IMR-90 (cell line): Measurements from ENCODE around the gene PCNX2. TPM values are rescaled to one million over a fixed set of nuclear protein-coding genes. Genes with fewer than 3 reads are reported as not detected.

ENCODE experiments used
- ATAC-seq: fragments of 200-7000 bp; cut with Tn5 transposase; 2 replicates; pipeline ENCODE4 v1.9.1; 2020; ENCODE audit warnings: low read depth, mild to moderate bottlenecking, moderate library complexity
- BruUV-seq: library from RNA; stranded (reverse); fragments of 400-500 nt; replicated peaks from 2 replicates; lab custom pipeline; 2021; lab: Mats Ljungman, UMichigan
- CTCF ChIA-PET: fragments of 300-600 bp; formaldehyde crosslinking; extraction: SDS; loops from one replicate; lab custom pipeline; 2021; ENCODE audit warnings: antibody characterized with exemption; lab: Yijun Ruan, JAX
- POLR2A ChIA-PET: fragments of 300-600 bp; sonication (Branson Sonifier 250); formaldehyde crosslinking; loops from one replicate; lab custom pipeline; 2022; ENCODE audit warnings: antibody characterized with exemption; ENCODE audit not compliant: unreplicated experiment; lab: Charles Lee
- DNase-seq: peaks from one replicate; pipeline ENCODE4 v3.0.0; 2013
- H2AFZ ChIP-seq: replicated peaks from 2 replicates; pipeline ENCODE3; 2013; ENCODE audit warnings: low read length, mild to moderate bottlenecking; ENCODE audit not compliant: poor library complexity
- H2AK5ac ChIP-seq: 2 replicates; pipeline ENCODE4 v1.6.1; 2013; ENCODE audit warnings: low read depth, low read length, inconsistent platforms
- H2AK9ac ChIP-seq: replicated peaks from 2 replicates; pipeline ENCODE3; 2013; ENCODE audit warnings: mild to moderate bottlenecking, low read depth, low read length, moderate library complexity; ENCODE audit not compliant: poor library complexity
- H2BK120ac ChIP-seq: 2 replicates; pipeline ENCODE4 v1.6.1; 2013; ENCODE audit warnings: low read depth, low read length, inconsistent platforms
- H2BK15ac ChIP-seq: 3 replicates; pipeline ENCODE4 v1.6.1; 2013; ENCODE audit warnings: low read depth, low read length, inconsistent platforms
- H2BK20ac ChIP-seq: 2 replicates; pipeline ENCODE4 v1.6.1; 2013; ENCODE audit warnings: low read depth, mild to moderate bottlenecking, inconsistent platforms, low read length, moderate library complexity
- H2BK5ac ChIP-seq: 2 replicates; pipeline ENCODE4 v1.6.1; 2013; ENCODE audit warnings: mild to moderate bottlenecking, low read depth, low read length, inconsistent platforms; ENCODE audit not compliant: poor library complexity, severe bottlenecking
- H3K14ac ChIP-seq: replicated peaks from 2 replicates; pipeline ENCODE4 v1.6.1; 2013; ENCODE audit warnings: low read depth, low read length, inconsistent platforms
- H3K18ac ChIP-seq: 2 replicates; pipeline ENCODE4 v1.6.1; 2013; ENCODE audit warnings: low read depth, low read length, control low read depth
- H3K23ac ChIP-seq: 2 replicates; pipeline ENCODE4 v1.6.1; 2013; ENCODE audit warnings: low read depth, low read length, inconsistent platforms
- H3K27ac ChIP-seq: 2 replicates; pipeline ENCODE4 v1.5.1; 2013; ENCODE audit warnings: mild to moderate bottlenecking, control low read depth, low read length; ENCODE audit not compliant: insufficient read depth
- H3K27me3 ChIP-seq: 2 replicates; pipeline ENCODE4 v1.6.1; 2013; ENCODE audit warnings: low read length; ENCODE audit not compliant: control insufficient read depth, insufficient read depth
- H3K36me3 ChIP-seq: 2 replicates; pipeline ENCODE4 v1.6.1; 2013; ENCODE audit warnings: low read length, mixed read lengths; ENCODE audit not compliant: control insufficient read depth, insufficient read depth
- H3K4ac ChIP-seq: 2 replicates; pipeline ENCODE4 v1.6.1; 2013; ENCODE audit warnings: low read depth, low read length, inconsistent platforms
- H3K4me1 ChIP-seq: 2 replicates; pipeline ENCODE4 v1.6.1; 2013; ENCODE audit warnings: low read length, mixed read lengths; ENCODE audit not compliant: control insufficient read depth, insufficient read depth
- H3K4me2 ChIP-seq: 2 replicates; pipeline ENCODE4 v1.6.1; 2013; ENCODE audit warnings: low read depth, mild to moderate bottlenecking, control low read depth, low read length, moderate library complexity
- H3K4me3 ChIP-seq: 2 replicates; pipeline ENCODE4 v1.5.1; 2013; ENCODE audit warnings: low read depth, mild to moderate bottlenecking, control low read depth, low read length, moderate library complexity; ENCODE audit not compliant: insufficient read depth
- H3K56ac ChIP-seq: 2 replicates; pipeline ENCODE4 v1.6.1; 2013; ENCODE audit warnings: low read length, inconsistent platforms; ENCODE audit not compliant: insufficient read depth; ENCODE audit errors: extremely low read depth
- H3K79me1 ChIP-seq, 2 experiments: 2 replicates each; pipeline ENCODE4 v1.6.1; 2013; ENCODE audit warnings: low read length in 2 of 2, inconsistent platforms in 1 of 2, low read depth in 1 of 2
- H3K9ac ChIP-seq: 2 replicates; pipeline ENCODE4 v1.6.1; 2013; ENCODE audit warnings: low read depth, low read length, control low read depth
- H3K9me1 ChIP-seq: 2 replicates; pipeline ENCODE4 v1.6.1; 2013; ENCODE audit warnings: low read length, inconsistent platforms; ENCODE audit not compliant: insufficient read depth
- H3K9me3 ChIP-seq: 2 replicates; pipeline ENCODE4 v1.6.1; 2013; ENCODE audit warnings: low read length; ENCODE audit not compliant: control insufficient read depth, insufficient read depth
- H4K20me1 ChIP-seq: 2 replicates; pipeline ENCODE4 v1.6.1; 2013; ENCODE audit warnings: low read length, inconsistent platforms; ENCODE audit not compliant: insufficient read depth
- H4K5ac ChIP-seq: 2 replicates; pipeline ENCODE4 v1.6.1; 2013; ENCODE audit warnings: mild to moderate bottlenecking, low read depth, low read length, control low read depth
- H4K8ac ChIP-seq, 2 experiments: 2 replicates each; pipeline ENCODE4 v1.6.1; 2013; ENCODE audit warnings: low read depth in 2 of 2, low read length in 2 of 2, control low read depth in 1 of 2, inconsistent platforms in 1 of 2
- H4K91ac ChIP-seq: 2 replicates; pipeline ENCODE4 v1.6.1; 2013; ENCODE audit warnings: low read depth, low read length, inconsistent platforms; ENCODE audit not compliant: insufficient read depth
- BHLHE40 ChIP-seq: fragments of 150-350 bp; IDR thresholded peaks from 2 replicates; pipeline ENCODE4 v1.6.1; 2016; ENCODE audit warnings: mild to moderate bottlenecking, low read depth, low read length
- CEBPB ChIP-seq: IDR thresholded peaks from 2 replicates; pipeline ENCODE4 v1.6.1; 2012; ENCODE audit warnings: low read depth, low read length, improper control_type of control experiment
- ELK1 ChIP-seq: fragments of 150-350 bp; IDR thresholded peaks from 2 replicates; pipeline ENCODE4 v1.6.1; 2016; ENCODE audit warnings: low read depth, mild to moderate bottlenecking, low read length, moderate library complexity, borderline replicate concordance
- FOS ChIP-seq: fragments of 150-350 bp; IDR thresholded peaks from 2 replicates; pipeline ENCODE4 v1.6.1; 2016; ENCODE audit warnings: low read depth, low read length
- MAFK ChIP-seq: IDR thresholded peaks from 2 replicates; pipeline ENCODE4 v1.6.1; 2012; ENCODE audit warnings: low read depth, low read length, improper control_type of control experiment
- MAZ ChIP-seq: IDR thresholded peaks from 2 replicates; pipeline ENCODE4 v1.6.1; 2012; ENCODE audit warnings: low read depth, mild to moderate bottlenecking, low read length, improper control_type of control experiment, moderate library complexity, borderline replicate concordance
- MXI1 ChIP-seq: IDR thresholded peaks from 2 replicates; pipeline ENCODE4 v1.6.1; 2012; ENCODE audit warnings: low read depth, mild to moderate bottlenecking, low read length, moderate library complexity, borderline replicate concordance
- POLR2A ChIP-seq: IDR thresholded peaks from 2 replicates; pipeline ENCODE4 v1.6.1; 2012; ENCODE audit warnings: mild to moderate bottlenecking, low read depth, low read length
- RAD21 ChIP-seq: IDR thresholded peaks from 2 replicates; pipeline ENCODE4 v1.6.1; 2012; ENCODE audit warnings: low read length, improper control_type of control experiment
- RCOR1 ChIP-seq: IDR thresholded peaks from 2 replicates; pipeline ENCODE4 v1.6.1; 2012; ENCODE audit warnings: mild to moderate bottlenecking, low read length, improper control_type of control experiment; ENCODE audit not compliant: insufficient replicate concordance
- RFX5 ChIP-seq: IDR thresholded peaks from 2 replicates; pipeline ENCODE4 v1.8.0; 2012; ENCODE audit warnings: low read depth, mild to moderate bottlenecking, low read length, moderate library complexity
- SMC3 ChIP-seq: fragments of 150-350 bp; IDR thresholded peaks from 2 replicates; pipeline ENCODE4 v1.6.1; 2016; ENCODE audit warnings: low read depth, mild to moderate bottlenecking, antibody characterized with exemption, low read length, moderate library complexity
- USF2 ChIP-seq: fragments of 150-350 bp; IDR thresholded peaks from 2 replicates; pipeline ENCODE4 v1.6.1; 2017; ENCODE audit warnings: mild to moderate bottlenecking, antibody characterized with exemption, low read length, low read depth
- WGBS, 2 experiments: methylation state at CpG; one replicate each; pipeline versions ENCODE4 v1.1.5 to v1.1.7; 2013; ENCODE audit warnings: missing lambda C conversion rate in 2 of 2; ENCODE audit not compliant: insufficient read length in 1 of 2; ENCODE audit errors: extremely low coverage in 2 of 2; 5-methylcytosine and 5-hydroxymethylcytosine counted together
- dilution Hi-C: fragments of 300-500 bp; cut with HindIII; formaldehyde crosslinking; loops from one replicate; pipeline ENCODE4 v1.14.3; 2018; ENCODE audit warnings: low sequenced_read_pairs; ENCODE audit not compliant: unreplicated experiment
- in situ Hi-C: fragments of 300-500 bp; cut with MboI; formaldehyde crosslinking; loops from 3 replicates; pipeline ENCODE4 v1.14.3; 2019; ENCODE audit warnings: low sequenced_read_pairs, inconsistent platforms, mixed read lengths
- intact Hi-C: fragments of 100-400 bp; cut with micrococcal nuclease; formaldehyde crosslinking; loops from 2 replicates; pipeline ENCODE4 v1.10.0; 2022
- polyA plus RNA-seq, 3 experiments: library from polyadenylated mRNA; depleted of rRNA; stranded (reverse); fragments of >200 nt; gene quantifications; 2 replicates each; pipeline ENCODE4 v1.2.3, GENCODE V29; 2012; ENCODE audit warnings: low replicate concordance in 1 of 3
- total RNA-seq: library from RNA; depleted of rRNA; stranded (reverse); fragments of >200 nt; gene quantifications from 2 replicates; pipeline ENCODE4 v1.2.3, GENCODE V29; 2012
- TF ChIP-seq, protein P1 (sequence below): conservative IDR thresholded peaks from 2 replicates; pipeline ENCODE4 v1.5.1; 2012; ENCODE audit warnings: mild to moderate bottlenecking, low read depth, low read length, improper control_type of control experiment

PCNX2 gene
- total and polyA plus RNA-seq, 2 of the 4 experiments (the other 2 are of a cell fraction), result 15.9 to 22.6 TPM

DNA sequence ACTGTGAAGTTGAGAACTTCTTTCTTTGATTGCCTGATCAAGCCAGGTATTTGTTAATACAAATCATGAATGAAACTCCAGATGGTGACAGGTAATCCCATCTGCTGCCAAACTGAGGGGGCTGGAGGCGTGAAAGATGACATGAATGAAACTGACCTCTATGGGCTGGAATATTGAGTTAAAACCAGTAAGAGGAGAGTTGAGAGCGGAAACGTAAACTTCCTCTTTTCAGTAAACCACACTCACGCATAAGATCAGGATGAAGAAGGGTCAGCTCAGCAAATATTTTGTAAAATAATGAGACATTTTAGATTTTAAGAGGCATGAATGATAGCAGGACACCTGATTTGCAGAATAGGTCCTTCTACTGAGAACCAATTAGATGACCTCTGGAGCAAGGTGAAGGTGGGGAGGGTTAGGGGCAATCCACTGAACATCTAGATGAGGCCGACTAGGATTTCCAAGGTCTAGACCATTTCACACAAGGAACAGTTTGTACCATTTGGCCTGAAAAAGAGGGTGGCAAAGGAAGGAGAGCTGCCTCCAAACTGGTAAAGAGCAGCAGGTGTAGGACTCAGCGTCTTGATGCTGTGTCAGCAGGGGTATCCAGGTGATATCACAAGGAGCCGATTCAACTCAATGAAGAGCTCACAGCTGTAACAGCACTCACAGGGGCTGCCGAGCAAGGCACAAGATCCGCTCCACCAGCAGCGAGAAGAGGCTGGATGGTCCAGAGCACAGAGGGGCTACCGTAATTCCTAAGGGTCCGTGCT is 212.6 kb downstream of the PCNX2 start:
- Histone ChIP-seq H3K36me3 (no peaks in the 10 kb centered on the region; the same call in 1 of the 2 replicates), H4K8ac (no peak overlapping the region), H3K4me1 (peaks cover 7% of the 10 kb centered on the region), H2BK20ac (no peak overlapping the region; the same call in 1 of the 2 replicates), H2AK5ac (no peak overlapping the region; the same call in 1 of the 2 replicates), H3K9me3 (no peaks in the 10 kb centered on the region), H2BK5ac (no peak overlapping the region), H4K5ac (no peak overlapping the region; the same call in 1 of the 2 replicates), H3K27me3 (peaks cover 1% of the 10 kb centered on the region; the same call in 1 of the 2 replicates), H4K91ac (no peak overlapping the region), H3K56ac (no peak overlapping the region), H3K23ac (no peak overlapping the region), H3K4me2 (no peak overlapping the region), H3K9me1 (0 out of 2 replicates have a peak, but pooled peaks cover 3% of the 10 kb centered on the region), H2AK9ac (no peak overlapping the region), H3K4ac (no peak overlapping the region), H2AFZ (no peak overlapping the region), H3K27ac (no peak overlapping the region), H3K14ac (no peak overlapping the region), H2BK120ac (no peak overlapping the region), H3K9ac (no peak overlapping the region), H2BK15ac (no peak overlapping the region), H3K18ac (no peak overlapping the region), H3K4me3 (no peak overlapping the region), H4K20me1 (no peaks in the 10 kb centered on the region), H3K79me1 (no peaks in the 10 kb centered on the region)
- no CpG with 5 or more reads among the region's 12 CpGs for WGBS, 2 experiments
- ChIA-PET CTCF (interaction anchor here (0.6 kb wide), 1 partner anchor 831 kb away, joined by 3 read pairs; no protein-coding TSS in a partner anchor), POLR2A (no interaction called here)
- ATAC-seq, result no peak
- intact Hi-C loops (no loop called here), in situ Hi-C loops (no loop called here), dilution Hi-C loops (no loop called here)
- TF ChIP-seq BHLHE40, result no peak
- TF ChIP-seq, protein P1, sequence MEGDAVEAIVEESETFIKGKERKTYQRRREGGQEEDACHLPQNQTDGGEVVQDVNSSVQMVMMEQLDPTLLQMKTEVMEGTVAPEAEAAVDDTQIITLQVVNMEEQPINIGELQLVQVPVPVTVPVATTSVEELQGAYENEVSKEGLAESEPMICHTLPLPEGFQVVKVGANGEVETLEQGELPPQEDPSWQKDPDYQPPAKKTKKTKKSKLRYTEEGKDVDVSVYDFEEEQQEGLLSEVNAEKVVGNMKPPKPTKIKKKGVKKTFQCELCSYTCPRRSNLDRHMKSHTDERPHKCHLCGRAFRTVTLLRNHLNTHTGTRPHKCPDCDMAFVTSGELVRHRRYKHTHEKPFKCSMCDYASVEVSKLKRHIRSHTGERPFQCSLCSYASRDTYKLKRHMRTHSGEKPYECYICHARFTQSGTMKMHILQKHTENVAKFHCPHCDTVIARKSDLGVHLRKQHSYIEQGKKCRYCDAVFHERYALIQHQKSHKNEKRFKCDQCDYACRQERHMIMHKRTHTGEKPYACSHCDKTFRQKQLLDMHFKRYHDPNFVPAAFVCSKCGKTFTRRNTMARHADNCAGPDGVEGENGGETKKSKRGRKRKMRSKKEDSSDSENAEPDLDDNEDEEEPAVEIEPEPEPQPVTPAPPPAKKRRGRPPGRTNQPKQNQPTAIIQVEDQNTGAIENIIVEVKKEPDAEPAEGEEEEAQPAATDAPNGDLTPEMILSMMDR, result no peak
- TF ChIP-seq USF2, result no peak
- TF ChIP-seq RCOR1, result no peak
- TF ChIP-seq FOS, result no peak
- no peak for TF ChIP-seq ELK1
- TF ChIP-seq MXI1, result no peak
- TF ChIP-seq RAD21, result no peak
- no peak for TF ChIP-seq SMC3
- TF ChIP-seq MAFK, result no peak
- no peak for TF ChIP-seq POLR2A
- TF ChIP-seq RFX5, result no peak
- TF ChIP-seq MAZ, result no peak
- TF ChIP-seq CEBPB, result no peak
- DNase-seq, result no peak
- BruUV-seq, result no TSS peak
